HG03135 (cell line): Measurements from ENCODE around the gene SSPN.

Source experiments
- ATAC-seq: cut with Tn5 transposase; IDR thresholded peaks from one replicate; pipeline ENCODE4 v1.9.1; 2021; ENCODE audit warnings: mild to moderate bottlenecking, moderate library complexity; ENCODE audit not compliant: unreplicated experiment

SSPN gene, protein sequence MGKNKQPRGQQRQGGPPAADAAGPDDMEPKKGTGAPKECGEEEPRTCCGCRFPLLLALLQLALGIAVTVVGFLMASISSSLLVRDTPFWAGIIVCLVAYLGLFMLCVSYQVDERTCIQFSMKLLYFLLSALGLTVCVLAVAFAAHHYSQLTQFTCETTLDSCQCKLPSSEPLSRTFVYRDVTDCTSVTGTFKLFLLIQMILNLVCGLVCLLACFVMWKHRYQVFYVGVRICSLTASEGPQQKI

DNA sequence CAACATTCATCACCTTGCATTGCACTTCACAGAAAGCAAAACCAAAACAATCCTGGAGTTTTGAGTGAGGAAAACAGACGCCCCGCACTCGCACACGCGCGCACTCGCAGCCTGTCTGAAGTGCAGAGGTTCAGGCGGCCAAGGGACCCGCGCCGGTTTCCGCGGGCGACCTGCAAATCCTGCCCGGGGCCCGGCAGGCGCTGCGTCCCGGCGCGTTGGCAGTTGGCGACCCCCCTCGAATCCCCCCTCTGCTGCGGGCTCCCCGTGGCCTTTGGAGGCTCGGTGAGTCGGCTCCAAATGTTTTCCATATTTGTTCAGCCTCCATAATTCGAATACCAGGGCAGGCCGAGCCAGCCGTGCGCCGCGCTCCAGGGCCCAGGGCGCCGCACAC lies at the start of gene SSPN:
Gene SSPN (plus strand): TSS at position 324 of the 391 bp plus-strand sequence. CDS start 100 bp downstream, outside the sequence.
- no peak for ATAC-seq

DNA sequence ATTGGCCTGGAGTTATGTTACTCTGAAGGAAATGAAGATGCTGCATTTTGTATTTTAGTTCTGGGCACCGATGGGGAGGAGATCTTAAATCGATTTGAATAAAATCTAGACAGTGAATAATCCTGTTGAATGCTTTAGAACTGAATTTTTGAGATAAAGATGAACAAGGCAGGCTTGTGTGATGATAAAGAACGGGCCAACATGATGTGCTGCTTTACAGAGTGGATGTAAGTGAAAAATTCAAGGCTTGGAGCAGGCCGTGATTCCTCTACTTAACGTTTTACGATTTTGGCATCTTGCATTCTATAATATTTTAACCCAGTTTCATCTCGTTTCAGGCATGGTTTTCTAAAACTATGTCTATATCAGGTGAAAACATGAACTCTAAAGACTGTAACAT lies 47.1 kb upstream of the SSPN start:
- ATAC-seq = no peak

DNA sequence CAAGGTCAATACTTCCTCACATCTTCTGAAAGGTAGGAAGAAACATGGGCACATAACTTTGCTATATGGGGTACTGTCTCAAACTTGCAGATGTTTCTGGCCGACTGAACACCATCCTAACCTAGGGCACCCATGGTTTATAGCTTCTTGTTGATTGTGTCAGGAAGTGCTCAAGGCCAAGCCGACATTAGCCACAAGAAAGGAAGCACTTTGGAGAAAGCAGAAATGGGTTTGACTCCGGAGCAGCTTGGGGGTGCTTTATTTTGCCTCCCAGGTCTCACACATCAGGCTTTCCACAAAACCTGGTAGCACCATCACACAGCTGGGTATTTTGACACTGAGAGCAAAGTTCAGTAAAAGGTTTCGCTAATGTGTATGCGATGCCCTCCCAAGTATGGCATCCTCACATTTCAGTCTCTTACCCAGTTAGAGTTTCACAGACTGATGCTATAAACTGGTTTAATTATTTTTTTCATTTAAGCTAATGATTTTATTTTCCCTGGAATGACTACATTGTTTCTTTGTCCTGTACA lies 45.3 kb upstream of the SSPN start:
- ATAC-seq = no peak

DNA sequence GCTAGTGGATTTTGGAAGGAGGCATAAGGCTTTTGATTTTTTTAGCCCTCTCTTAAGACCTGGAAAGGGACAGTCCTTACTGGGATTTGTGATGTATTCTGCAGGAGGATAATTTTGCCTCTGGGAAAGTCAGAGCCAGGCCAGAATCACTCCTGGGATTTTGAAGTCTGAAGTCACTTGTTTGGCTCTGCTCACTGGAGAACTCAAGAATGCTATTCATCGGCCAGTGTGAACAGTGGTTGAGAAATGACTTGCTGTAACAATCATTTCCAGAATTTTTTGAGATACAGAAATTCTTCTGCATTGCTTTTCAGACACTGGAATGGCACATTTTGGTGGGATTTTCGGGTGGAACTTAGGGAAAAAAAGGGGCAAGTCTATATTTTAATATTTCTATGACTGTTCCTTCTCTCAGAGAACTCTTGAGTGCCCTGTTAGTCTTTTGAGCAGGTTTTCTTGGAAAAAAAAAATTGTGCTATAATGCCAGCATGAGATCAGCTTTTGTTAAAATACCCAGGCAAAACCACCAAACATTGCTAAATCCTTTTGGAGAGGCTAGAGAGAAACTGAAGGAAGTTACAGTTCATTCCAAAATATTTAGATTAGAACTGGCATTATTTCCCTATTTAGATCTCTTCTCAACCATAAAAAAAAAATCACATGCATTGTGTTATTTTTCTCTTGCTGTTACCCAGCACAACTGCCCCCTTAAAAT lies 44.5 kb upstream of the SSPN start:
- no peak for ATAC-seq

DNA sequence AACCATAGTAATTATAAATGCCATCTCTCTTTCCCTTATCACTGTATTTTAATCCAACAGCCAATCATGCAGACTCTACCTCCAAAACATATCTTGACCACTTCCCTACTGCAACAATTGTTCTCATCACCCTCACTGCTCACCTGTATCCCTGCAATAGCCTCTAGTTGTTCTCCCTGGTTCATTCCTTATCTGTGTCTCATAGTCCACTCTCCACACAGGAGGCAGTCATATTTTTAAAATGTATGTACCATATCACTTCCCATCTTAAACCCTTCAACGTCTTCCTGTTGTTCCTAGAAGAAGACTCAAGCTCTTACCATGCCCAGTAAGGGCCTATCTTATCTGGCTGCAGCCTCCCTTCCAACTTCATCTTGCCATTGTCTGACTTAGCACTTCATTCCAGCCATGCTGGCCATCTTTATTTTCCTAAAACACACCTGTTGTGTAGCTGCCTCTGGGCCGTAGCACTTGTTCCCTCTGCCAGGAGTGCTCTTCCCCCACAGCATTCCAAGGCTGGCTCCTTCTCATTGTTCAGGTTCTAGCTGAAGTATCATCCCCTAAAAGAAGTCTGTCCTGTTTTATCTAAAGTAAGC lies 42.8 kb upstream of the SSPN start:
- ATAC-seq = no peak

DNA sequence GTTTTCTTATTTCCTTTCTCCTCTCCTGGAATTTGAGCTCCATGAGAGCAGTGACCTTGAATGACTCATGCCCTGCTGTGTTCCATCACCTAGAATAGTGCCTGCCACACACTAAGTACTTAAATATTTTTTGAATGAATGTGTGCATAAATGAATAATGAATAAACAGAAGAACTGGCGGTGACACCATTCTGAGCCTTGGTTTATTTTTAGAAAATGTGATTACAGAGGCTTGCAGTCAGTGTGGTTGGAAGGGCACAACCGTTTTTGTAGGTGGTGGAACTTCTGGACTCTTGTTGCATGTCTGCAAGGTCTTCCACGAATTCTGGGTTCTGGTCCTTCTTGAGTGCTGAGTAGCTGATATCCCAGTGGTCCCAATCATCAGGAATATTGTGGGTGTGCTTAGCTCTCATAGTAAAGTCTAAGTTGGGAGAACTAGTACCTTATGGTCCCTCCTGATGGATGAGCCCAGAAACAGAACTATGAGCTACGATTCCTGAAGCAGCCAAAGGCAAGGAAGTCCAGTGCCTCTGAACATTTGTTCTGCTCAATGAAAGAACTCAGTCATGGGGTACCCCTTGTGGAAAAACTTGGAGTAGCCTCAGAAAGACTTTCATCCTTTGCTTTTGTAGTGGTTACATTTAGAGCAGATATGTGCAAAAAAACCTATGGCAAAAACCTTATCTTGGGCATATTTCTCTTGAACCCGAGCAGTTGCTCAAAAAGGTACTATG lies 41.8 kb upstream of the SSPN start:
- ATAC-seq = no peak

DNA sequence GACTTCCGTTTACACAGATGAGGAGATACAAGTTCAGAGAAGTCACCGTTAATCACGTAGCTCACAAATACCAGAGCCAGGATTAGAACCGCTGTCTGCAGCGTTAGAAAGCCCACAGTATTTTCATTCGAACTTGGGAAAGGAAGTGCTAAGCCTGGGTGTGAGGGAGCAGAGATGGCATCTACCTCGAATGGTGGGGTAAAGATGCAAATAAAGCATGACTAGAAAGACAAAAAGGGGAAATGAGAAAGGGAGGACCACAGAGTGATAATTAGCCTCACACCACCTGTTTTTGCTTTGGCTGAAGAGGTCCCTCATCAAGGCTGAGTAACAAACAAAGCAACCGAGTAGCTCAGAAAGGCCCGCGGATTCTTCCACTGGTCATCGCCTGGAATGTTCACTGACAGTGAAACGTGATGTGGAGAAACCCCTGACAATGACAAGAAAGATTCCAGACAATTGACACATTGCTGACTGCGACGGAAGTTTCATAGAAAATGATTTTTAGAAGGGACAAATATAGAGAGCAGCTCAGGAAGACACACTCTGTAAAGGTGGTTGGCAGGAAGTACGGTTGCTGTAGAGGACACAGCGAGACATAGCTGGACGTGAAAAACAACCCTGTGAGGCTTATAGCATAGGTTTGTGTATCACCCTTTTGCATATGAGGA lies 39.0 kb upstream of the SSPN start:
- ATAC-seq = peak; percentile 90

DNA sequence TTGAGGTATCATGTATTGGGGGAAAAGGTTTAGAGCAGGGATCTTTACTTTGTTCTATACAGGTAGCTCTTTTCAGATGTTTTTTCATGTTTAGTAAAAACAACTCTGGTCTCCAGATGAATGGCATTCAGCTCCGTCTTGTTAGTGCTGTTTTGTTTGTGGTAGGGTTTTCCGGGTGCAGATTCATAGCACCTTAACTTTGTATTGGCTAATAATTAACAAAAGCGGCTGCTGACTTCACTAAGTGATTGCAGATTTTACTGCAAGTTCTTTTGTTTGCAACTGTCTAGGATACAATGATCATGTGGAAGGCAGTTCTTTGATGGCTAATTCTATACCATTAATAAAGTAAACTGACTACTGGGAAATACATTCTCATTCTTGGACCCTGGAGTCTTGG lies 38.4 kb upstream of the SSPN start:
- ATAC-seq = peak; percentile 23

DNA sequence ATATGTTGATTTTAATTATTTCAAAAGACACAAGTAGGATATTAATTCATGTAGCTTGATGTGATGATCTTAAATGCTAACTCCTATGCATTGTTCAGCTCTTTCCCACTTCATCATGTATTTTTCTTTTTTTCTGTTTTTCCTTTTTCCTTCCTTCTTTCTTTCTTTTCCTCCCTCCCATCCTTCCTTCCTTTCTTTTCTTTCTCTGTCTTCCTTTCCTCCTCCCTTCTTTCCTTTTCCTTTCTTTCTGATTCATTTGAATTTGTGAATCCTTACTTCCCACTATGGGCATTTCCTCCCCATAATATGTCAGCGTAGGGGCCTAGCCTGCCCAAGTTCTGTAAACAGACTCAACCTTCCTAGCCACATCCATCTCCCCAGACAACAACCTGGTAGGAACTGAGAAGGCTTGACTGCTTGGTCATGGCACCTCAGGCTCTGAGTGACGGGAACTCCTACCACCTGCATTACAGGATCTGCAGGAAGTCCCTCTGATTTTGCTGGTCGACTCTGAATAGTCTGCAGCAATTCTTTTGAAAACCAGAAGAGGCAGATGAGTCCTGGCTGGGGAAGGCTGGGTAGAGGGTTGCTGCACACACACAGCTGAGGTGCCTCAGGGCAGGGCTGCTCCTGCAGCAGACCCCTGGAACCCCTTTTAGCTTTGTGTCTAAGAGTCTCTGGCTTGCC lies 37.2 kb upstream of the SSPN start:
- ATAC-seq = no peak

DNA sequence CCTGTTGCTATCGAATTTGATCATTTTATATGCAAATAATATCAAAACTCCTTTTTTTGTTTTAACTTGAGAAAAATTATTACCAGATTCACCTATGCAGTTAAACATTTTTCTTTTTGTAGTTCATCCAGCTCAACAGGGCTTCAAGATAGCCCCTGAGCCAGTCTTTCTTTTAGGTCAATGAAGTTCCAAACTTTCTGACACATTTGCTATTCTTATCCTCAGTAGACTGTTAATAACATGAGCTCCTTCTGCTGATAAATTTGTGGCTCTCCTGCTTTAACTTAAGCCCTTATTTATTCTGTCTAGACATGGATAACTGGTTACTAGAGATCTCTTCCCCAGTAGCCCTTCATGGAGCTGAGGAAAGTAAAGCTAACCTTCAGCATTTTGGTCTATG lies 33.2 kb upstream of the SSPN start:
- ATAC-seq = no peak

DNA sequence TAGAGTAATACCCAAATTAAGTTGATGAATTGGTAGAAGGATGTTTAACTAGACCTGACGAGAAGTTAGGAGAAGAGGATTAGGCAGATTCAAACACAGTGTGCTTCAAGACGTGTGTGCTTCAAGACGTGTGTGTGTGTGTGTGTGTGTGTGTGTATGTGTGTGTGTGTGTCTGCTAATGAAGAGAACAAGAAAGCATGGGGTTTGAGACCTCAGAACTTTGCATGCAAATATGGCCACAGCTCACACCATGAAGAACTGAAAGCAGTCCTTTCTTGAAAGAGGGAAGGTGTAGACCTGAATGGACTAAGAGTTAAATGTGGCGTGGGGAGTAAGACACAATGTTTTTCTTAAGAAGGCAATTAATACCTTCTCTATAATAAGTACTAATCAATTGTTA lies 32.5 kb upstream of the SSPN start:
- ATAC-seq = peak; percentile 88

DNA sequence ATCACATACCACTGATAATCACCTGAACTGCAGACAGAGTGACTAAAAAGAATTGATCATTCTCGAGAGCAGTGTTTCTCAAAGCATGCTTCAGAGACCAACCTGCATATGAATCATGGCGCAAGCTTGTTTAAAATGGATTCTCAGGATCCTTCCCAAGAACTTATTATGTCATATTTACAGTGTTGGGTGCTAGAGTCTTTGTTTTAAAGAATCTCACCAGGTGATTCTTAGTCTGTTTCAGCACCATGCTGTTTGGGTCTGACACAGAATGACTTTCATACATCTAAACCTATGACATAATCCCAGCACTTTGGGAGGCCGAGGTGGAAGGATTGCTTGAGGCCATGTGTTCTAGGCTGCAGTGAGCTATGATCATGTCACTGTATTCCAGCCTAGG lies 31.3 kb upstream of the SSPN start:
- ATAC-seq = no peak

DNA sequence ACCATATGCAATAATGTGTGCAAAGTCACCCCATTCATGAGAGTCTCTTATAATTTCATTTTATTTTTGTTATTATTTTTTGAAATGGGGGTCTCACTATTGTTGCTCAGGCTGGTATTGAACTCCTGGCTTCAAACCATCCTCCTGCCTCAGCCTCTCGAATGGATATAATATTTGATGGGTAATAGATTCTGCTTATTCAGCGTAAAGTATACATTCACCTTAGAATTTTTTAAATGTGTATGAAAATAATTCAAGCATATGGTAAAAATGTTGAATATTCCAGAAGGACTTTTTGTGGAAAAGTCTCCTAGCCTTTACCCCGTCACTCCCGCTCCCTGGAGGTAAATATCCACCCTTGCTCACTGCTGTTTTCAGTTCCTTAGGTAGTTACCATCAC lies 23.4 kb upstream of the SSPN start:
- no peak for ATAC-seq

DNA sequence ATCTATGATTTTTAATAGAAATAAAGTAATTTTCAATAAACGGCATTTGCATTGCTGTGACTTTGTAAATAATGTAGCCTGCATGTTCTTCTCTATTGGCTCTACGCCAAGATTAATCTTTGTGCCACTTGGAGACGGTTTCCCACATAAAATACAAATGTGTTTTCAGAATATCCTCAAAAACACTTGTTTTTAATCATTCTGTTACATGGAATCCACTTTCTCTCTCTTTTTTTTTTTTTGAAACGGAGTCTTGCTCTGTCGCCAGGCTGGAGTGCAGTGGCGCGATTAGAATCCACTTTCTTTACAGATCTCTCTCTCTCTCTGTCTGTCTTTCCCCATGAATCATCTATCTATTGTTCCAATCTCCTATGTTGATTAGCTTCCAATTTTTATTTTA lies 22.8 kb upstream of the SSPN start:
- no peak for ATAC-seq

DNA sequence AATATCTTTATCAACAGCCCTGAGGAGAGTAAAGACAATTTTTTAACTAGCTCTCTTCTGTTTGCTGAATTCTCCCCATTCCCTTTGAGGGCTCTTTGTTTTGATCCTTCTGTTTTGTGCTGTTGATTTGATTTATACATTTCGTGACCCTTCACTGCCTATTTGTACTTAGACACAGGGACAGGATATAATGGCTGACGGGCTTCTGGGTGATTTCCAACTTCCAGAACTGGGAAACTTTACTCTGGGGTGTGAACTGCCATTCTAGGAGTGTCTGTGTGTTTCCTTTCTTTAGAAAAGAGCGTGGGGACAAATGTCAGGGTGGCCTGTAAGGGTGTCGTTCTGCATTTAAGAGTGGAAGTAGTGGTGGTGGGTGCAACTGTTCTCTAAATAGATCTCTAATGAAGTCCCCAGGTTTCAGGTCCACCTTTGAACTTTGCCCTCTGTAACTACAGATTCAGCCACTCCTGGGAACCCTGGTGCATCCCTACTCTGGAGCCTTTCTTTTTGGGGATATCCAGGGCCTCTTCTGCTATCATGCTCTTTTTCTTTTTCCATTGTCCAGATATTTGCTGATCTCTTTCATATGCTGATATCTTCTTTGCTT lies 22.3 kb upstream of the SSPN start:
- no peak for ATAC-seq

DNA sequence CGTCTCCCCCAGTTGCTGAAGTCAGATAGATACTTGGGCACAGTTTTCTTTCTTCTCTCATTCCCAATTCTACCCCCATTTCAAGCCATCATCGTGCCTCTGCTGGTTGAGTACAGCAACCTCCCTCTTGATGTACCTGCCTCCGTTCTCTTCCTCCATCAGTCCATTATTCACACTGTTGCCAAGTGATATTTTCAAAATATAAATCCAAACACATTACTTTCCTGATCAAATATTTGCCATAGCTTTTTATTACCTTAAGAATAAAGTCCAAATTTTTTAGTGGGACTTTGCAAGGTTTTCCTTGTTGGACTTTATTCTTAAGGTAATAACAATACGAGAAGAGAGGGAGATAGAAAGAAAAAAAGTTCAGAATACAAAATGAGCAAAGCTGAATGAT lies 18.6 kb upstream of the SSPN start:
- ATAC-seq = no peak

DNA sequence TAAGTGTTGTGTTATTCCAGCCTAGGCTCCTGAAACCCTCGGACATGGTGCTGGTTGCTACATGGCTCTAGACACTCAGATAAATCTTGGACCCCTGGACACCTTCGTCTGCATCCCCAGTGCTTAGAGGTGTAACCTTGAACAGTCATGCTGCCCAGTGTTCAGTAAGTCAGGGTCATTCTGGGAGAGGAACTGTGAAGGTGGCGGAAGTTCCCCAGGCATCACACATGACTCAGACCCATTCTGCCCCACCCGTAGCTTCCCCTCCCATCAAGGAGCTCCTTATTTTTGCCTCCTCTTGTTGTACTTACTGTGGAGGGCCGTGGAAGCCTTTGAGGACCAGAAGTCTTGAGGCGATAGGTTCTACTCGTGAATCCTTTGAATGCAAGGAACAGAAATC lies 18.1 kb upstream of the SSPN start:
- no peak for ATAC-seq

DNA sequence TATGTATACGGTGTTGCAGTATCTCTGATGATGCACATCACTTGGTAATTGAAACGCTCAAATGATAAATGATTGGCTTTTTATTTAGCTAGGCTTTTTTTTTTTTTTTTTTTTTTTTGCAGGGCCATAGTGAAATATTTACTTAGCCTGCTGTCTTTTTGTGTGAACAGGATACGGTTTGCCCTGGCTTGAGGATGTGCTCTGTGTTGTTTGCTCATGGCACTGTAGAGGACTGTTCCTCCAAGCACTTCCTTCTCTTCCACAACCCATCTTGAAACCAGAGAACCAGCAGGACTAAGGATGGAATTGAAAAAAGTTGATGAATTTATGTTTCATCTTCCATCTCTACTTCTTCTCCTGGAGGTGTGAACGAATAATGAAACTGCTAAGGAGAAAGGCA lies 15.5 kb upstream of the SSPN start:
- ATAC-seq = no peak

DNA sequence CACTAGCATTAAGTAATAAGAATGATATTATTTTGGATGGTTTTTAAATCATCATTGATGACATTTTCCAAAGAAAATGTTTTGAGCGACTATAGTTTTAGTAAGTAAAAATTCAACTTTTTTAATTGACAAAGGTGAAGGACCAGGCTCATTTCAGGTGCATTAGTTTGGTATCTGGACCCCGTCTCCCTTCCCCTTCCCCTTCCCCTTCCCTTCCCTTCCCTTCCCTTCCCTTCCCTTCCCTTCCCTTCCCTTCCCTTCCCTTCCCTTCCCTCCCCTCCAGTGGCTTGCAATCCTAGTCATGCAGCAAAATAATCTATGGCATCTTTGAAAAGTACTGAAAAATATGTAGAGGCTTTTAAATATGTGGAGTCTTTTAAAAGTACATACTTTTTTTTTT lies 13.0 kb upstream of the SSPN start:
- no peak for ATAC-seq
